Astrocyte (in vitro differentiated cells and primary cell): ENCODE results near the gene PI16. TPM values are rescaled to one million over a fixed set of nuclear protein-coding genes. Genes with fewer than 3 reads are reported as not detected.
"Not testable (repeated sequence)": the region's sequence is repeated elsewhere in the genome, so short reads cannot be mapped to it uniquely, and the experiment has no call there.

ENCODE experiments used
- DNase-seq: peaks from one replicate; pipeline ENCODE4 v3.0.0-alpha.2; 2010; ENCODE audit warnings: low read depth
- FAIRE-seq: peaks from 2 replicates; lab custom pipeline; 2011; peaks lifted over from hg19 to GRCh38; lab: Jason Lieb, UNC
- H2AFZ ChIP-seq: 2 replicates; pipeline ENCODE4 v1.6.0; 2012; ENCODE audit warnings: low read depth, low read length, inconsistent platforms
- H3K27ac ChIP-seq: 2 replicates; pipeline ENCODE4 v1.5.1; 2011; ENCODE audit warnings: low read depth, low read length, inconsistent platforms
- H3K27me3 ChIP-seq: 2 replicates; pipeline ENCODE4 v1.6.0; 2011; ENCODE audit warnings: low read length, inconsistent platforms; ENCODE audit not compliant: insufficient read depth
- H3K36me3 ChIP-seq: 2 replicates; pipeline ENCODE4 v1.5.1; 2011; ENCODE audit warnings: low read length, inconsistent platforms; ENCODE audit not compliant: insufficient read depth
- H3K4me1 ChIP-seq: 2 replicates; pipeline ENCODE4 v1.5.1; 2011; ENCODE audit warnings: low read length, inconsistent platforms; ENCODE audit not compliant: insufficient read depth
- H3K4me2 ChIP-seq: 2 replicates; pipeline ENCODE4 v1.6.0; 2012; ENCODE audit warnings: low read length, inconsistent platforms
- H3K4me3 ChIP-seq: 2 replicates; pipeline ENCODE4 v1.5.1; 2011; ENCODE audit warnings: low read depth, mild to moderate bottlenecking, low read length, inconsistent platforms; ENCODE audit not compliant: insufficient read depth
- H3K79me2 ChIP-seq: 2 replicates; pipeline ENCODE4 v1.6.0; 2012; ENCODE audit warnings: mild to moderate bottlenecking, low read length, inconsistent platforms; ENCODE audit not compliant: insufficient read depth
- H3K9ac ChIP-seq: 2 replicates; pipeline ENCODE4 v1.6.0; 2012; ENCODE audit warnings: mild to moderate bottlenecking, low read length, inconsistent platforms
- H3K9me3 ChIP-seq: 2 replicates; pipeline ENCODE4 v1.5.1; 2012; ENCODE audit warnings: low read depth, mild to moderate bottlenecking, low read length, inconsistent platforms; ENCODE audit not compliant: insufficient read depth
- H4K20me1 ChIP-seq: 2 replicates; pipeline ENCODE4 v1.6.0; 2012; ENCODE audit warnings: low read length, inconsistent platforms; ENCODE audit not compliant: insufficient read depth
- H3K27ac Mint-ChIP-seq: one replicate; pipeline ENCODE4 v1.8.0; 2021; ENCODE audit warnings: mild to moderate bottlenecking, mixed read lengths; ENCODE audit not compliant: unreplicated experiment
- H3K27me3 Mint-ChIP-seq: one replicate; pipeline ENCODE4 v1.8.0; 2021; ENCODE audit warnings: low read depth, mixed read lengths; ENCODE audit not compliant: unreplicated experiment
- H3K36me3 Mint-ChIP-seq: one replicate; pipeline ENCODE4 v1.8.0; 2021; ENCODE audit warnings: low read depth, mixed read lengths; ENCODE audit not compliant: unreplicated experiment
- H3K4me1 Mint-ChIP-seq: one replicate; pipeline ENCODE4 v1.8.0; 2021; ENCODE audit warnings: low read depth, mixed read lengths; ENCODE audit not compliant: unreplicated experiment
- H3K4me3 Mint-ChIP-seq: one replicate; pipeline ENCODE4 v1.8.0; 2021; ENCODE audit warnings: mild to moderate bottlenecking, moderate library complexity, mixed read lengths; ENCODE audit not compliant: unreplicated experiment
- H3K9me3 Mint-ChIP-seq: one replicate; pipeline ENCODE4 v1.8.0; 2021; ENCODE audit warnings: mild to moderate bottlenecking, mixed read lengths; ENCODE audit not compliant: unreplicated experiment
- EZH2 ChIP-seq: IDR thresholded peaks from 2 replicates; pipeline ENCODE4 v1.6.1; 2012; ENCODE audit warnings: mild to moderate bottlenecking, low read length, inconsistent platforms; ENCODE audit not compliant: insufficient read depth
- total RNA-seq: library from RNA; stranded (reverse); gene quantifications from 2 replicates; pipeline ENCODE4 v1.2.1, GENCODE V29; 2021
- TF ChIP-seq, protein P1 (sequence below): IDR thresholded peaks from 2 replicates; pipeline ENCODE4 v1.5.1; 2011; ENCODE audit warnings: low read depth, mild to moderate bottlenecking, inconsistent platforms, low read length, moderate library complexity; ENCODE audit not compliant: insufficient read depth

PI16 gene
- total RNA-seq, 1 donor from 2014 or later = not detected

DNA sequence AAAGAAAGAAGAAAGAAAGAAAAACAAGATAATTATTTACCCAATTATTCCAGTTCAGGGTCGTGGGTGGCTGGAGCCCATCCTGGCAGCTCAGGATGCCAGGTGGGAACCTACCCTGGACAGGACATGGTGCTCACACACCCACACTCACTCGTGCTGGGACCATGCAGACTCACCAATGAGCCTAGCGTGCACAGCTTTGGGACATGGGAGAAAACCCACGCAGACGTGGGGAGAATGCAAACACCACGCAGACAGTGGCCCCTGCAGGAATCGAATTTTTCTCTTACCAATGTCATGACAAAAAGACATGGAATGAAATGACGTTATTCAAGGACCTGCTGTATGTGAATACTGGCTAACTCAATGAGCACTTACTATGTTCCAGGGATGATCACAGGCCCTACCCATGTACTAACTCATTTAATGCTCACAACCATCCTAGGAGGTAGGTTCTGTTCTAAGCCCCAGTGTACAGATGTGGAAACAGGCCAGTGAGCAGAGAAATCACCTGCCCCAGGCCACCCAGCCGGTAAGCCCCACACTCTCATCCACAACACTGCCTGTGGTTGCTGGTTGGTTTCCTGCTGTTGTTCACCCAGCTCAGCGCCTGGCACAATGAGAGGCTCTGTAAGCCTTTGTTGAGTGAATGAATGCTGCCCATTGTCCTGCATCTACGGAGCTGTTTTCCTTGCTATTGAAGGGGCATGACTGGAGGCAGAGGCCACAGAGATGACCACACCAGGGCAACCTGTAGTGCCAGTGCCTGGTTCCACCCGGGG is 6.8 kb upstream of the PI16 start:
- Histone ChIP-seq H3K27ac (no peak overlapping the region), H3K9me3 (no peaks in the 10 kb centered on the region), H2AFZ (no peak overlapping the region), H3K36me3 (no peaks in the 10 kb centered on the region), H3K4me2 (no peak overlapping the region), H3K4me1 (peaks cover 14% of the 10 kb centered on the region), H3K4me3 (no peak overlapping the region), H3K79me2 (no peaks in the 10 kb centered on the region), H3K9ac (no peak overlapping the region), H3K27me3 (no peaks in the 10 kb centered on the region), H4K20me1 (no peaks in the 10 kb centered on the region)
- Mint-ChIP-seq H3K27ac (no peak overlapping the region), H3K4me3 (no peak overlapping the region), H3K36me3 (no peaks in the 10 kb centered on the region), H3K9me3 (no peaks in the 10 kb centered on the region), H3K27me3 (peaks cover 2% of the 10 kb centered on the region), H3K4me1 (peaks cover 9% of the 10 kb centered on the region)
- TF ChIP-seq EZH2 = no peak
- TF ChIP-seq, protein P1, sequence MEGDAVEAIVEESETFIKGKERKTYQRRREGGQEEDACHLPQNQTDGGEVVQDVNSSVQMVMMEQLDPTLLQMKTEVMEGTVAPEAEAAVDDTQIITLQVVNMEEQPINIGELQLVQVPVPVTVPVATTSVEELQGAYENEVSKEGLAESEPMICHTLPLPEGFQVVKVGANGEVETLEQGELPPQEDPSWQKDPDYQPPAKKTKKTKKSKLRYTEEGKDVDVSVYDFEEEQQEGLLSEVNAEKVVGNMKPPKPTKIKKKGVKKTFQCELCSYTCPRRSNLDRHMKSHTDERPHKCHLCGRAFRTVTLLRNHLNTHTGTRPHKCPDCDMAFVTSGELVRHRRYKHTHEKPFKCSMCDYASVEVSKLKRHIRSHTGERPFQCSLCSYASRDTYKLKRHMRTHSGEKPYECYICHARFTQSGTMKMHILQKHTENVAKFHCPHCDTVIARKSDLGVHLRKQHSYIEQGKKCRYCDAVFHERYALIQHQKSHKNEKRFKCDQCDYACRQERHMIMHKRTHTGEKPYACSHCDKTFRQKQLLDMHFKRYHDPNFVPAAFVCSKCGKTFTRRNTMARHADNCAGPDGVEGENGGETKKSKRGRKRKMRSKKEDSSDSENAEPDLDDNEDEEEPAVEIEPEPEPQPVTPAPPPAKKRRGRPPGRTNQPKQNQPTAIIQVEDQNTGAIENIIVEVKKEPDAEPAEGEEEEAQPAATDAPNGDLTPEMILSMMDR = no peak
- no peak for DNase-seq
- no peak for FAIRE-seq

DNA sequence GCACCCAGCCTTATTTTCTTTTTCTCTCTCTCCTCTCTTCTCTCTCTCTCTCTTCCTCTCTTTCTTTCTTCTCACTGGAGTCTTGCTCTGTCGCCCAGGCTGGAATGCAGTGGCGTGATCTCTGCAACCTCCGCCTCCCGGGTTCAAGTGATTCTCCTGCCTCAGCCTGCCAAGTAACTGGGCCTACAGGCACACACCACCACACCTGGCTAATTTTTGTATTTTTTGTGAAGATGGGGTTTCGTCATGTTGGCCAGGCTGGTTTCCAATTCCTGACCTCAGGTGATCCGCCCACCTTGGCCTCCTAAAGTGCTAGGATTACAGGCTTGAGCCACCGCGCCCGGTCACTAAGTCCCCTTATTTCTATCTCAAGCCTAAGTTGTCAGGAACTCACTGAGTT is 5.5 kb upstream of the PI16 start:
- Histone ChIP-seq H3K4me1 (peaks cover 14% of the 10 kb centered on the region), H3K4me2 (peak overlapping the region; percentile 64), H3K9ac (peak overlapping the region; percentile 64), H3K27ac (peak overlapping the region; percentile 80), H2AFZ (peak overlapping the region; percentile 67)
- FAIRE-seq, H3K9me3 Mint-ChIP-seq, H3K9me3 ChIP-seq, H3K4me3 ChIP-seq, H3K4me1 Mint-ChIP-seq, H3K27me3 ChIP-seq, H3K79me2 ChIP-seq, DNase-seq, H3K36me3 Mint-ChIP-seq, H4K20me1 ChIP-seq, H3K36me3 ChIP-seq, H3K27me3 Mint-ChIP-seq: not testable (repeated sequence)
- peak overlapping the region; percentile 75 for H3K27ac Mint-ChIP-seq
- peak overlapping the region; percentile 20 for H3K4me3 Mint-ChIP-seq

- Mint-ChIP-seq H3K4me3 (peak overlapping the region; percentile 9), H3K27me3 (no peaks in the 10 kb centered on the region), H3K4me1 (peaks cover 8% of the 10 kb centered on the region), H3K9me3 (no peaks in the 10 kb centered on the region), H3K36me3 (no peaks in the 10 kb centered on the region), H3K27ac (peak overlapping the region; percentile 75)
- H3K36me3 ChIP-seq = no peaks in the 10 kb centered on the region
- peak overlapping the region; percentile 64 for H3K4me2 ChIP-seq
- H3K9ac ChIP-seq = peak overlapping the region; percentile 64
- peak overlapping the region; percentile 80 for H3K27ac ChIP-seq
- H3K79me2 ChIP-seq = no peaks in the 10 kb centered on the region
- TF ChIP-seq EZH2 = no peak
- TF ChIP-seq, protein P1 = no peak
- no peaks in the 10 kb centered on the region for H4K20me1 ChIP-seq
- peak overlapping the region; percentile 67 for H2AFZ ChIP-seq
- no peaks in the 10 kb centered on the region for H3K9me3 ChIP-seq
- peak; percentile 66 for DNase-seq
- H3K27me3 ChIP-seq = no peaks in the 10 kb centered on the region
- H3K4me3 ChIP-seq = no peak overlapping the region
- peaks cover 14% of the 10 kb centered on the region for H3K4me1 ChIP-seq
- peak; percentile 26 for FAIRE-seq
These were observed 4.9 kb upstream of the PI16 start for GRCh38 chr6:36949636-36950035.
